Nephron (organoid): ENCODE results near the gene METRNL.
"Not testable (repeated sequence)": the region's sequence is repeated elsewhere in the genome, so short reads cannot be mapped to it uniquely, and the experiment has no call there.

Experiments
- H3K27ac Mint-ChIP-seq, 3 experiments: 2 replicates each; pipeline ENCODE4 v1.8.0; 2020; ENCODE audit warnings: mixed read lengths in 3 of 3, mild to moderate bottlenecking in 2 of 3, moderate library complexity in 1 of 3
- H3K27me3 Mint-ChIP-seq: 2 replicates; pipeline ENCODE4 v1.8.0; 2021; ENCODE audit warnings: low read depth, mild to moderate bottlenecking, moderate library complexity, mixed read lengths
- H3K36me3 Mint-ChIP-seq: 2 replicates; pipeline ENCODE4 v1.8.0; 2020; ENCODE audit warnings: low read depth, mixed read lengths
- H3K4me1 Mint-ChIP-seq: 2 replicates; pipeline ENCODE4 v1.8.0; 2020; ENCODE audit warnings: mixed read lengths
- H3K4me3 Mint-ChIP-seq, 3 experiments: 2 replicates each; pipeline ENCODE4 v1.8.0; 2020; ENCODE audit warnings: mild to moderate bottlenecking in 3 of 3, mixed read lengths in 3 of 3, moderate library complexity in 2 of 3
- H3K9me3 Mint-ChIP-seq: 2 replicates; pipeline ENCODE4 v1.8.0; 2020; ENCODE audit warnings: mixed read lengths
- TF ChIP-seq, protein P1 (sequence below), 3 experiments: fragments of 200-600 bp; sonication (generic); IDR thresholded peaks; one replicate each; pipeline ENCODE4 v1.5.0; 2021; ENCODE audit warnings: antibody characterized with exemption in 3 of 3; ENCODE audit not compliant: unreplicated experiment in 3 of 3

METRNL gene

GRCh38 chr17:83041305-83041704 is 38.1 kb upstream of the METRNL start:
- no peaks in the 10 kb centered on the region for H3K27me3 Mint-ChIP-seq
- TF ChIP-seq, protein P1, sequence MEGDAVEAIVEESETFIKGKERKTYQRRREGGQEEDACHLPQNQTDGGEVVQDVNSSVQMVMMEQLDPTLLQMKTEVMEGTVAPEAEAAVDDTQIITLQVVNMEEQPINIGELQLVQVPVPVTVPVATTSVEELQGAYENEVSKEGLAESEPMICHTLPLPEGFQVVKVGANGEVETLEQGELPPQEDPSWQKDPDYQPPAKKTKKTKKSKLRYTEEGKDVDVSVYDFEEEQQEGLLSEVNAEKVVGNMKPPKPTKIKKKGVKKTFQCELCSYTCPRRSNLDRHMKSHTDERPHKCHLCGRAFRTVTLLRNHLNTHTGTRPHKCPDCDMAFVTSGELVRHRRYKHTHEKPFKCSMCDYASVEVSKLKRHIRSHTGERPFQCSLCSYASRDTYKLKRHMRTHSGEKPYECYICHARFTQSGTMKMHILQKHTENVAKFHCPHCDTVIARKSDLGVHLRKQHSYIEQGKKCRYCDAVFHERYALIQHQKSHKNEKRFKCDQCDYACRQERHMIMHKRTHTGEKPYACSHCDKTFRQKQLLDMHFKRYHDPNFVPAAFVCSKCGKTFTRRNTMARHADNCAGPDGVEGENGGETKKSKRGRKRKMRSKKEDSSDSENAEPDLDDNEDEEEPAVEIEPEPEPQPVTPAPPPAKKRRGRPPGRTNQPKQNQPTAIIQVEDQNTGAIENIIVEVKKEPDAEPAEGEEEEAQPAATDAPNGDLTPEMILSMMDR (IDR thresholded peaks at IDR 0.05; ENCODE audit: unreplicated experiment in 3 of 3): no peak
- H3K36me3 Mint-ChIP-seq: peaks cover 81% of the 10 kb centered on the region
- H3K4me3 Mint-ChIP-seq: no peak overlapping the region
- no peak overlapping the region for H3K27ac Mint-ChIP-seq
- H3K9me3 Mint-ChIP-seq: peaks cover 49% of the 10 kb centered on the region
- no peaks in the 10 kb centered on the region for H3K4me1 Mint-ChIP-seq

DNA sequence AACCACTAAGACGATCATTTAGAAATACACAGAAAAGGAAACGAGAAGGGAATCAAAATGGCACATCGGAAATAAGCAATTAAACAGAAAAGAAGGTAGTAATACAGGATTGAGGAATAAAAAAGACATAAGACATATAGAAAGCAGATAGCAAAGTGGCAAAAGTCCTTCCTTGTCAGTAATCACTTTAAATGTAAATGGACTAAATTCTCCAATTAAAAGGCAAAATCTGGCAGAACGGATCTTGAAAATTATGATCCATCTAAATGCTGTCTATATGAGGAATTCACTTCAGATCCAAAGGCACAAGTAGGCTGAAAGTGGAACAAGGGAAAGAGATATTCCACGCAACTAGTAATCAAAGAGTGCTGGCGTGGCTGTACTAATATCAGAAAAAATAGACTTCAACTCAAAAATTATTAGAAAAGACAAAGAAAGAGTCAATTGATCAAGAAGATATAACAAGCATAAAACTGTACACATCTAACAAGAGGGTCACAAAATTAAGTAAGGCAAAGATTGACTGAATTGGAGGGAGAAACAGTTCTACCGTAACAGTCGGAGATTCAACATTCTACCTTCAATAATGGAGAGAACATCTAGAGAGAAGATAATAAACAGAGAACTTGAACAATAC is 36.8 kb upstream of the METRNL start:
- Mint-ChIP-seq H3K27me3 (no peaks in the 10 kb centered on the region), H3K36me3 (peaks cover 80% of the 10 kb centered on the region), H3K27ac (no peak overlapping the region), H3K4me1 (no peaks in the 10 kb centered on the region), H3K4me3 (no peak overlapping the region), H3K9me3 (peaks cover 53% of the 10 kb centered on the region)
- TF ChIP-seq, protein P1 (IDR thresholded peaks at IDR 0.05; ENCODE audit: unreplicated experiment in 3 of 3): no peak

DNA sequence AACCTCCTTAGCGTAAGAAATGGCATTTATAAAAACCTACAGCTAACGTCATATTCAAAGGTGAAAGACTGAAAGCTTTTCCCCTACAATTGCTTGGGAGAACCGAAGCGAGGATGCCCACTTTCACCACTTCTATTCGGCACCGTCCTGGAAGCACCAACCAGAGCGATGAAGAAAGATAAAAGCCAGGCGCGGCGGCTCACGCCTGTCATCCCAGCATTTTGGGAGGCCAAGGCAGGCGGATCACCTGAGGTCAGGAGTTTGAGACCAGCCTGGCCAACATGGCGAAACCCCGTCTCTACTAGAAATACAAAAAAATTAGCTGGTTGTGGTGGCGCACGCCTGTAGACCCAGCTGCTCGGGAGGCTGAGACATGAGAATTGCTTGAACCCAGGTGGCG is 34.9 kb upstream of the METRNL start:
- not testable (repeated sequence) for H3K27ac Mint-ChIP-seq, H3K4me3 Mint-ChIP-seq, H3K4me1 Mint-ChIP-seq, H3K27me3 Mint-ChIP-seq
- Mint-ChIP-seq H3K36me3 (peaks cover 84% of the 10 kb centered on the region), H3K9me3 (peaks cover 53% of the 10 kb centered on the region)

- peaks cover 40% of the 10 kb centered on the region for H3K9me3 Mint-ChIP-seq
- H3K4me3 Mint-ChIP-seq: no peak overlapping the region
- no peak overlapping the region for H3K27ac Mint-ChIP-seq
- H3K4me1 Mint-ChIP-seq: peaks cover 5% of the 10 kb centered on the region
- H3K36me3 Mint-ChIP-seq: peaks cover 62% of the 10 kb centered on the region
- no peaks in the 10 kb centered on the region for H3K27me3 Mint-ChIP-seq
- TF ChIP-seq, protein P1 (IDR thresholded peaks at IDR 0.05; ENCODE audit: unreplicated experiment in 3 of 3): no peak
Measured at GRCh38 chr17:83046448-83047181, 32.8 kb upstream of the METRNL start.

- Mint-ChIP-seq H3K9me3 (peaks cover 37% of the 10 kb centered on the region), H3K36me3 (peaks cover 57% of the 10 kb centered on the region), H3K27ac (no peak overlapping the region), H3K4me3 (no peak overlapping the region), H3K27me3 (no peaks in the 10 kb centered on the region), H3K4me1 (peaks cover 5% of the 10 kb centered on the region)
- TF ChIP-seq, protein P1 (IDR thresholded peaks at IDR 0.05; ENCODE audit: unreplicated experiment in 3 of 3): no peak
Measured at GRCh38 chr17:83047182-83047478, 32.3 kb upstream of the METRNL start.

DNA sequence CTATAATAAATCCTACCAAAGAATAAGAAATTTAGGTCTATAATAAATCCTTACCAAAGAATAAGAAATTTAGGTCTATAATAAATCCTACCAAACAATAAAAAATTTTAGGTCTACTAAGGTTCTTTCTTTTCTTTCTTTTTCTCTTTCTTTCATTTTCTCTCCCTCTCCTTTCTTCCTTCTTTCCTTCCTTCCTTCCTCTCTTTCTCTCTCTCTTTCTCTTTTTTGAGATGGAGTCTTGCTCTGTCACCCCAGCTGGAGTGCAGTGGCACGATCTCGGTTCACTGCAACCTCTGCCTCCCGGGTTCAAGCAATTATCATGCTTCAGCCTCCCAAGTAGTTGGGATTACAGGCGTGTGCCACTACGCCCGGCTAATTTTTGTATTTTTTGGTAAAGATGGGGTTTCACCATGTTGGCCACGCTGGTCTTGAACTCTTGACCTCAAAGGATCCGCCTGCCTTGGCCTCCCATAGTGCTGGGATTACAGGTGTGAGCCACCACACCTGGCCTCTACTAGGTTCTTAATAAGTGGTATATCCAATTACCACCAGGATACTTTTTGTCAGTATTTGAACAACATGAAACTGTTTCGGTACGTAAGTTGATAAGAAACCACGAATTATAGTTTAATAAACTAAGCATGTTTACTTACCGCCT is 31.5 kb upstream of the METRNL start:
- not testable (repeated sequence) for H3K4me3 Mint-ChIP-seq, H3K4me1 Mint-ChIP-seq, H3K27me3 Mint-ChIP-seq, H3K27ac Mint-ChIP-seq
- Mint-ChIP-seq H3K9me3 (peaks cover 29% of the 10 kb centered on the region), H3K36me3 (peaks cover 49% of the 10 kb centered on the region)
